ENCODE results near the gene CCNK. TPM values are rescaled to one million over a fixed set of nuclear protein-coding genes. Genes with fewer than 3 reads are reported as not detected.

The CCNK gene
- total RNA-seq = 100 to 1,000 TPM in 1 of 2 donors, 10 to 100 TPM in 1; 78.6 to 105 TPM

- Mint-ChIP-seq H3K27me3 (no peaks in the 10 kb centered on the region), H3K27ac (peak within 1 kb of the TSS; percentile 91 to 97), H3K4me1 (ENCODE audit: low read depth in 2 of 2) (peaks cover 45 to 51% of the 10 kb centered on the region in 2 donors), H3K36me3 (no peaks in the 10 kb centered on the region), H3K4me3 (peak within 1 kb of the TSS; percentile 89), H3K9me3 (no peaks in the 10 kb centered on the region)
- ATAC-seq = peak; percentile 94 to 96
- DNase-seq (ENCODE audit: low spot score) = peak; percentile 100
These were observed at the start of gene CCNK for GRCh38 chr14:99480917-99481744. CCNK (plus strand) TSS chr14:99481409; CDS start chr14:99492678, 11,269 bp downstream.

GRCh38 chr14:99431986-99432385 lies 49.2 kb upstream of the CCNK start:
- Mint-ChIP-seq H3K27ac (peak overlapping the region in 1 of 2 donors; percentile 11), H3K9me3 (no peaks in the 10 kb centered on the region), H3K36me3 (peaks cover 33% of the 10 kb centered on the region), H3K27me3 (no peaks in the 10 kb centered on the region), H3K4me1 (ENCODE audit: low read depth in 2 of 2) (peaks cover 55 to 59% of the 10 kb centered on the region in 2 donors), H3K4me3 (no peak overlapping the region)
- ATAC-seq = no peak
- no peak for DNase-seq (ENCODE audit: low spot score)

- H3K27me3 Mint-ChIP-seq = no peaks in the 10 kb centered on the region
- H3K36me3 Mint-ChIP-seq = peaks cover 32% of the 10 kb centered on the region
- no peak for DNase-seq (ENCODE audit: low spot score)
- no peak for ATAC-seq
- no peaks in the 10 kb centered on the region for H3K9me3 Mint-ChIP-seq
- H3K4me1 Mint-ChIP-seq (ENCODE audit: low read depth in 2 of 2) = peaks cover 57 to 64% of the 10 kb centered on the region in 2 donors
- peak overlapping the region in 1 of 2 donors; percentile 11 for H3K27ac Mint-ChIP-seq
- H3K4me3 Mint-ChIP-seq = no peak overlapping the region
These were observed 48.7 kb upstream of the CCNK start for GRCh38 chr14:99432485-99432884.

GRCh38 chr14:99435327-99435726 lies 45.9 kb upstream of the CCNK start:
- Mint-ChIP-seq H3K9me3 (no peaks in the 10 kb centered on the region), H3K4me3 (peak overlapping the region; percentile 73), H3K27ac (peak overlapping the region; percentile 84 to 95), H3K4me1 (ENCODE audit: low read depth in 2 of 2) (peaks cover 51 to 66% of the 10 kb centered on the region in 2 donors), H3K27me3 (no peaks in the 10 kb centered on the region), H3K36me3 (peaks cover 21% of the 10 kb centered on the region)
- no peak for DNase-seq (ENCODE audit: low spot score)
- ATAC-seq = no peak

GRCh38 chr14:99436247-99437180 lies 44.7 kb upstream of the CCNK start:
- no peaks in the 10 kb centered on the region for H3K9me3 Mint-ChIP-seq
- H3K4me1 Mint-ChIP-seq (ENCODE audit: low read depth in 2 of 2) = peaks cover 46 to 67% of the 10 kb centered on the region in 2 donors
- peak overlapping the region; percentile 73 for H3K4me3 Mint-ChIP-seq
- H3K27me3 Mint-ChIP-seq = no peaks in the 10 kb centered on the region
- peaks cover 21% of the 10 kb centered on the region for H3K36me3 Mint-ChIP-seq
- peak overlapping the region; percentile 84 to 95 for H3K27ac Mint-ChIP-seq
- DNase-seq (ENCODE audit: low spot score) (no peak), ATAC-seq (peak; percentile 79 to 81)

- Mint-ChIP-seq H3K9me3 (no peaks in the 10 kb centered on the region), H3K4me1 (ENCODE audit: low read depth in 2 of 2) (peaks cover 57 to 75% of the 10 kb centered on the region in 2 donors), H3K36me3 (peaks cover 26% of the 10 kb centered on the region), H3K4me3 (peak overlapping the region; percentile 73), H3K27ac (peak overlapping the region; percentile 84 to 95), H3K27me3 (no peaks in the 10 kb centered on the region)
- no peak for DNase-seq (ENCODE audit: low spot score)
- no peak for ATAC-seq
These were observed 43.5 kb upstream of the CCNK start for GRCh38 chr14:99437706-99438105.

GRCh38 chr14:99440278-99440677 lies 40.9 kb upstream of the CCNK start:
- peaks cover 22% of the 10 kb centered on the region for H3K36me3 Mint-ChIP-seq
- no peak for DNase-seq (ENCODE audit: low spot score)
- ATAC-seq = no peak
- H3K9me3 Mint-ChIP-seq = no peaks in the 10 kb centered on the region
- no peaks in the 10 kb centered on the region for H3K27me3 Mint-ChIP-seq
- H3K4me1 Mint-ChIP-seq (ENCODE audit: low read depth in 2 of 2) = peaks cover 55 to 65% of the 10 kb centered on the region in 2 donors
- no peak overlapping the region for H3K4me3 Mint-ChIP-seq
- H3K27ac Mint-ChIP-seq = peak overlapping the region in 1 of 2 donors; percentile 80

- Mint-ChIP-seq H3K27me3 (no peaks in the 10 kb centered on the region), H3K36me3 (peaks cover 18% of the 10 kb centered on the region), H3K4me1 (ENCODE audit: low read depth in 2 of 2) (peaks cover 44 to 54% of the 10 kb centered on the region in 2 donors), H3K9me3 (no peaks in the 10 kb centered on the region), H3K27ac (peak overlapping the region; percentile 14 to 80), H3K4me3 (no peak overlapping the region)
- peak in 1 of 2 donors; percentile 66 for ATAC-seq
- DNase-seq (ENCODE audit: low spot score) = no peak
These were observed 39.9 kb upstream of the CCNK start for GRCh38 chr14:99441157-99441870.

GRCh38 chr14:99441918-99442317 lies 39.3 kb upstream of the CCNK start:
- peak in 1 of 2 donors; percentile 56 for ATAC-seq
- Mint-ChIP-seq H3K4me3 (no peak overlapping the region), H3K36me3 (peaks cover 17% of the 10 kb centered on the region), H3K9me3 (no peaks in the 10 kb centered on the region), H3K27me3 (no peaks in the 10 kb centered on the region), H3K27ac (peak overlapping the region; percentile 14 to 80), H3K4me1 (ENCODE audit: low read depth in 2 of 2) (peaks cover 38 to 51% of the 10 kb centered on the region in 2 donors)
- no peak for DNase-seq (ENCODE audit: low spot score)

- no peak overlapping the region for H3K4me3 Mint-ChIP-seq
- DNase-seq (ENCODE audit: low spot score) (no peak), ATAC-seq (no peak)
- peaks cover 18% of the 10 kb centered on the region for H3K36me3 Mint-ChIP-seq
- H3K4me1 Mint-ChIP-seq (ENCODE audit: low read depth in 2 of 2) = peaks cover 42 to 44% of the 10 kb centered on the region in 2 donors
- no peaks in the 10 kb centered on the region for H3K27me3 Mint-ChIP-seq
- no peaks in the 10 kb centered on the region for H3K9me3 Mint-ChIP-seq
- H3K27ac Mint-ChIP-seq = peak overlapping the region in 1 of 2 donors; percentile 82
These were observed 35.3 kb upstream of the CCNK start for GRCh38 chr14:99445931-99446330.

- DNase-seq (ENCODE audit: low spot score) (no peak), ATAC-seq (no peak)
- Mint-ChIP-seq H3K9me3 (no peaks in the 10 kb centered on the region), H3K36me3 (peaks cover 12% of the 10 kb centered on the region), H3K27me3 (no peaks in the 10 kb centered on the region), H3K4me1 (ENCODE audit: low read depth in 2 of 2) (peaks cover 36 to 38% of the 10 kb centered on the region in 2 donors), H3K27ac (peak overlapping the region; percentile 59 to 86), H3K4me3 (peak overlapping the region; percentile 8)
These were observed 33.5 kb upstream of the CCNK start for GRCh38 chr14:99447739-99448138.

- Mint-ChIP-seq H3K4me1 (ENCODE audit: low read depth in 2 of 2) (peaks cover 39 to 43% of the 10 kb centered on the region in 2 donors), H3K36me3 (peaks cover 15% of the 10 kb centered on the region), H3K4me3 (no peak overlapping the region), H3K27me3 (no peaks in the 10 kb centered on the region), H3K27ac (peak overlapping the region; percentile 59 to 85), H3K9me3 (no peaks in the 10 kb centered on the region)
- DNase-seq (ENCODE audit: low spot score) = no peak
- no peak for ATAC-seq
These were observed 30.9 kb upstream of the CCNK start for GRCh38 chr14:99450266-99450665.

GRCh38 chr14:99451234-99451633 lies 30.0 kb upstream of the CCNK start:
- Mint-ChIP-seq H3K9me3 (no peaks in the 10 kb centered on the region), H3K4me3 (no peak overlapping the region), H3K4me1 (ENCODE audit: low read depth in 2 of 2) (peaks cover 41 to 43% of the 10 kb centered on the region in 2 donors), H3K27me3 (no peaks in the 10 kb centered on the region), H3K27ac (peak overlapping the region; percentile 59 to 85), H3K36me3 (peaks cover 16% of the 10 kb centered on the region)
- DNase-seq (ENCODE audit: low spot score) (no peak), ATAC-seq (no peak)
